ENCODE results near the gene NFATC2.

DNA sequence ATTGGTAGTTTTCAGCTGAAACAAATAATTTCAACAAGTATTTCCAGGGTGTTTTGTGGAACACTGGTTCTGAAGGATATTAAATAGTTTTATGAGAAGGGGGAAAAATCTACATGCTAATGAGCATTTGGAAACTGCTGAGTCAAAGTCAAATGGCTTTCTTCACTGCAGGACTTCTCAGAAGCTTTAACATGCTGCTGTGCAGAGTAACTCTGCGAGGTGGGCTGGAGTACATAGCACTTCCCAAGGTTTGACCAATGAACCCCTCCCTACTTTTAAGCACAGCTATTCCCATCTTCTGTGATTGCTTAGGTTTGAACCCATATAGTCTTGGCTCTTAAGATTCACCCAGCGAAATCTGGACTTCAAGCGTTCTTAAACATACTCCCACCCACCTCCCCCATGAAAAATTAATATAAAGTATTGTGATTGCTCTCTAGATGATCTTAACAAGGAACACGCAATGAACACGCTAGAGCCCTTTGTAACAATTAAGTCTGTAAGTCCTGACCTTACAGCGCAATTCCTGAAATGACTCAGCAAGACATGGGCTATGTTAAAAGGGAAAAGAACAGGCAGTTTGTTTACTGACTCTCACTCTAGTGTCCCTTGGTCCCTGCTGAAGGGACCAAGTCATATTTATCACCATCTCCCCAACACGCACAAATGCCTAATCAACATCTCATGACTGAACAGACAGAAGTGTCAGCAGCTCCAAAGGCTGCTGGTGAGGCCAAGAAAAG lies 105.2 kb downstream of the NFATC2 start:
- TF ChIP-seq, protein P1, sequence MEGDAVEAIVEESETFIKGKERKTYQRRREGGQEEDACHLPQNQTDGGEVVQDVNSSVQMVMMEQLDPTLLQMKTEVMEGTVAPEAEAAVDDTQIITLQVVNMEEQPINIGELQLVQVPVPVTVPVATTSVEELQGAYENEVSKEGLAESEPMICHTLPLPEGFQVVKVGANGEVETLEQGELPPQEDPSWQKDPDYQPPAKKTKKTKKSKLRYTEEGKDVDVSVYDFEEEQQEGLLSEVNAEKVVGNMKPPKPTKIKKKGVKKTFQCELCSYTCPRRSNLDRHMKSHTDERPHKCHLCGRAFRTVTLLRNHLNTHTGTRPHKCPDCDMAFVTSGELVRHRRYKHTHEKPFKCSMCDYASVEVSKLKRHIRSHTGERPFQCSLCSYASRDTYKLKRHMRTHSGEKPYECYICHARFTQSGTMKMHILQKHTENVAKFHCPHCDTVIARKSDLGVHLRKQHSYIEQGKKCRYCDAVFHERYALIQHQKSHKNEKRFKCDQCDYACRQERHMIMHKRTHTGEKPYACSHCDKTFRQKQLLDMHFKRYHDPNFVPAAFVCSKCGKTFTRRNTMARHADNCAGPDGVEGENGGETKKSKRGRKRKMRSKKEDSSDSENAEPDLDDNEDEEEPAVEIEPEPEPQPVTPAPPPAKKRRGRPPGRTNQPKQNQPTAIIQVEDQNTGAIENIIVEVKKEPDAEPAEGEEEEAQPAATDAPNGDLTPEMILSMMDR (IDR thresholded peaks at IDR 0.05), result no peak
- TF ChIP-seq EP300 (IDR thresholded peaks at IDR 0.05), result no peak
- no peak for TF ChIP-seq POLR2A (IDR thresholded peaks at IDR 0.05)
